Measurements from ENCODE around the gene STK4.

STK4 gene

GRCh38 chr20:45082468-45082867 is 116.2 kb downstream of the STK4 start:
- Histone ChIP-seq H3K4me3 (ENCODE audit: low read depth, low read length) (no peak overlapping the region), H3K4me1 (ENCODE audit: control insufficient read depth, insufficient read depth, low read length, unreplicated experiment) (peaks cover 4% of the 10 kb centered on the region), H2AFZ (ENCODE audit: low read length, unreplicated experiment) (no peak overlapping the region), H3K27ac (ENCODE audit: low read depth, low read length) (no peak overlapping the region), H3K79me2 (ENCODE audit: control insufficient read depth, insufficient read depth, low read length, unreplicated experiment) (no peaks in the 10 kb centered on the region), H3K27me3 (ENCODE audit: insufficient read depth, low read length) (no peaks in the 10 kb centered on the region), H3K36me3 (ENCODE audit: insufficient read depth, low read length) (peaks cover 3% of the 10 kb centered on the region; the same call in 1 of the 2 replicates)

- no peaks in the 10 kb centered on the region for H3K27me3 ChIP-seq (ENCODE audit: insufficient read depth, low read length)
- H3K4me1 ChIP-seq (ENCODE audit: control insufficient read depth, insufficient read depth, low read length, unreplicated experiment), result peaks cover 10% of the 10 kb centered on the region
- H3K27ac ChIP-seq (ENCODE audit: low read depth, low read length), result no peak overlapping the region
- H2AFZ ChIP-seq (ENCODE audit: low read length, unreplicated experiment), result no peak overlapping the region
- H3K79me2 ChIP-seq (ENCODE audit: control insufficient read depth, insufficient read depth, low read length, unreplicated experiment), result no peaks in the 10 kb centered on the region
- H3K36me3 ChIP-seq (ENCODE audit: insufficient read depth, low read length), result no peaks in the 10 kb centered on the region
- H3K4me3 ChIP-seq (ENCODE audit: low read depth, low read length), result no peak overlapping the region
These were observed 116.8 kb downstream of the STK4 start for GRCh38 chr20:45083127-45083526.

GRCh38 chr20:45085289-45085688 is 119.0 kb downstream of the STK4 start:
- Histone ChIP-seq H2AFZ (ENCODE audit: low read length, unreplicated experiment) (no peak overlapping the region), H3K36me3 (ENCODE audit: insufficient read depth, low read length) (no peaks in the 10 kb centered on the region), H3K79me2 (ENCODE audit: control insufficient read depth, insufficient read depth, low read length, unreplicated experiment) (no peaks in the 10 kb centered on the region), H3K27ac (ENCODE audit: low read depth, low read length) (no peak overlapping the region), H3K4me3 (ENCODE audit: low read depth, low read length) (no peak overlapping the region), H3K27me3 (ENCODE audit: insufficient read depth, low read length) (no peaks in the 10 kb centered on the region), H3K4me1 (ENCODE audit: control insufficient read depth, insufficient read depth, low read length, unreplicated experiment) (peaks cover 12% of the 10 kb centered on the region)

- H3K4me1 ChIP-seq (ENCODE audit: control insufficient read depth, insufficient read depth, low read length, unreplicated experiment), result peaks cover 16% of the 10 kb centered on the region
- H3K27ac ChIP-seq (ENCODE audit: low read depth, low read length), result no peak overlapping the region
- H3K4me3 ChIP-seq (ENCODE audit: low read depth, low read length), result no peak overlapping the region
- H3K79me2 ChIP-seq (ENCODE audit: control insufficient read depth, insufficient read depth, low read length, unreplicated experiment), result no peaks in the 10 kb centered on the region
- no peaks in the 10 kb centered on the region for H3K27me3 ChIP-seq (ENCODE audit: insufficient read depth, low read length)
- no peak overlapping the region for H2AFZ ChIP-seq (ENCODE audit: low read length, unreplicated experiment)
- no peaks in the 10 kb centered on the region for H3K36me3 ChIP-seq (ENCODE audit: insufficient read depth, low read length)
These were observed 119.6 kb downstream of the STK4 start for GRCh38 chr20:45085867-45086266.

GRCh38 chr20:45087097-45087790 is 120.9 kb downstream of the STK4 start:
- no peaks in the 10 kb centered on the region for H3K27me3 ChIP-seq (ENCODE audit: insufficient read depth, low read length)
- no peaks in the 10 kb centered on the region for H3K79me2 ChIP-seq (ENCODE audit: control insufficient read depth, insufficient read depth, low read length, unreplicated experiment)
- H2AFZ ChIP-seq (ENCODE audit: low read length, unreplicated experiment), result no peak overlapping the region
- H3K4me3 ChIP-seq (ENCODE audit: low read depth, low read length), result no peak overlapping the region
- H3K27ac ChIP-seq (ENCODE audit: low read depth, low read length), result peak overlapping the region; percentile 73
- no peaks in the 10 kb centered on the region for H3K36me3 ChIP-seq (ENCODE audit: insufficient read depth, low read length)
- H3K4me1 ChIP-seq (ENCODE audit: control insufficient read depth, insufficient read depth, low read length, unreplicated experiment), result peaks cover 16% of the 10 kb centered on the region

GRCh38 chr20:45087814-45088213 is 121.5 kb downstream of the STK4 start:
- Histone ChIP-seq H2AFZ (ENCODE audit: low read length, unreplicated experiment) (no peak overlapping the region), H3K4me1 (ENCODE audit: control insufficient read depth, insufficient read depth, low read length, unreplicated experiment) (peaks cover 16% of the 10 kb centered on the region), H3K27me3 (ENCODE audit: insufficient read depth, low read length) (no peaks in the 10 kb centered on the region), H3K79me2 (ENCODE audit: control insufficient read depth, insufficient read depth, low read length, unreplicated experiment) (no peaks in the 10 kb centered on the region), H3K36me3 (ENCODE audit: insufficient read depth, low read length) (no peaks in the 10 kb centered on the region), H3K4me3 (ENCODE audit: low read depth, low read length) (no peak overlapping the region), H3K27ac (ENCODE audit: low read depth, low read length) (peak overlapping the region; percentile 73)

- peaks cover 16% of the 10 kb centered on the region for H3K4me1 ChIP-seq (ENCODE audit: control insufficient read depth, insufficient read depth, low read length, unreplicated experiment)
- H3K79me2 ChIP-seq (ENCODE audit: control insufficient read depth, insufficient read depth, low read length, unreplicated experiment), result no peaks in the 10 kb centered on the region
- no peaks in the 10 kb centered on the region for H3K27me3 ChIP-seq (ENCODE audit: insufficient read depth, low read length)
- H3K27ac ChIP-seq (ENCODE audit: low read depth, low read length), result peak overlapping the region; percentile 73
- no peak overlapping the region for H3K4me3 ChIP-seq (ENCODE audit: low read depth, low read length)
- H2AFZ ChIP-seq (ENCODE audit: low read length, unreplicated experiment), result no peak overlapping the region
- no peaks in the 10 kb centered on the region for H3K36me3 ChIP-seq (ENCODE audit: insufficient read depth, low read length)
These were observed 121.9 kb downstream of the STK4 start for GRCh38 chr20:45088247-45088646.

DNA sequence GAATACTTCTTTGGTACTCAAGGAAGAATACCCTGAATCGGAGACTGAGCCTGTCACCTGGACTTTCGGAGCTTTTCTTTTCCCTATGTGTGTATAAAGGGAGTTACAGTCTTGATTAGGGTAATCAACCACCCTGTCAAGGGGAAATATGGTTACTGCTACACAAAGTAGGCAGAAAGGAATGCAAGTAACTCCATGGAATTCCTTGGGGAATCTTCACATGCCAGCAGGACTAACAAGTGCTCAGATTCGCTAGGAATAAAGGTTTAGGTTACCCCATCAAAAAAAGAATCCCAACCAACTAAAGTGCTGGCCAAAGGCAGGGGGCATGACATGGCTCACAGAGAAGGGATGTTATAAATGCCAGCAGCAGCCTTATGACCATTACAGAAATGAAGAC is 124.2 kb downstream of the STK4 start:
- Histone ChIP-seq H3K4me1 (ENCODE audit: control insufficient read depth, insufficient read depth, low read length, unreplicated experiment) (peaks cover 16% of the 10 kb centered on the region), H3K27ac (ENCODE audit: low read depth, low read length) (no peak overlapping the region), H3K36me3 (ENCODE audit: insufficient read depth, low read length) (no peaks in the 10 kb centered on the region), H3K4me3 (ENCODE audit: low read depth, low read length) (no peak overlapping the region), H2AFZ (ENCODE audit: low read length, unreplicated experiment) (no peak overlapping the region), H3K27me3 (ENCODE audit: insufficient read depth, low read length) (no peaks in the 10 kb centered on the region), H3K79me2 (ENCODE audit: control insufficient read depth, insufficient read depth, low read length, unreplicated experiment) (no peaks in the 10 kb centered on the region)

GRCh38 chr20:45091366-45091765 is 125.1 kb downstream of the STK4 start:
- Histone ChIP-seq H3K4me1 (ENCODE audit: control insufficient read depth, insufficient read depth, low read length, unreplicated experiment) (peaks cover 16% of the 10 kb centered on the region), H3K27me3 (ENCODE audit: insufficient read depth, low read length) (no peaks in the 10 kb centered on the region), H3K27ac (ENCODE audit: low read depth, low read length) (no peak overlapping the region), H3K4me3 (ENCODE audit: low read depth, low read length) (no peak overlapping the region), H2AFZ (ENCODE audit: low read length, unreplicated experiment) (no peak overlapping the region), H3K36me3 (ENCODE audit: insufficient read depth, low read length) (no peaks in the 10 kb centered on the region), H3K79me2 (ENCODE audit: control insufficient read depth, insufficient read depth, low read length, unreplicated experiment) (no peaks in the 10 kb centered on the region)

DNA sequence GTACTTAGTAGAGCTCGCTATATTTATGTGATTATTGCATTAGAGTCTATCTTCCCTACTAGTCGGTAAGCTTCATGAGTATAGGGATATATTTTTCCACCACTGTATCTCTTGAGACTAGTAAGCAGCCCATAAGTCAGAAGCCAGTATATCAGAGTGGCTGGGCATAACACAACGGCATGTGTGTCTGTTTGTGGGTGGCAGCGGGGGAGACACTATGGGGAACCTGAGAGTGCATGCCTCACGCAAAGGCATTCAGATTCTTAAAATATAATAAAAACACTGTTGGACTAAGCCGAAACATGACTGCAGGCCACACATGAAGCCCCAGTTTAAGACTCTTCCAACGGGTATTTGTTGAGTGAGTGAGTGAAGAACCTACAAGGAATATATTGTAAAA is 126.6 kb downstream of the STK4 start:
- Histone ChIP-seq H3K36me3 (ENCODE audit: insufficient read depth, low read length) (no peaks in the 10 kb centered on the region), H3K27me3 (ENCODE audit: insufficient read depth, low read length) (peaks cover 13% of the 10 kb centered on the region), H3K79me2 (ENCODE audit: control insufficient read depth, insufficient read depth, low read length, unreplicated experiment) (no peaks in the 10 kb centered on the region), H3K4me1 (ENCODE audit: control insufficient read depth, insufficient read depth, low read length, unreplicated experiment) (peaks cover 8% of the 10 kb centered on the region), H2AFZ (ENCODE audit: low read length, unreplicated experiment) (no peak overlapping the region), H3K4me3 (ENCODE audit: low read depth, low read length) (no peak overlapping the region), H3K27ac (ENCODE audit: low read depth, low read length) (no peak overlapping the region)

DNA sequence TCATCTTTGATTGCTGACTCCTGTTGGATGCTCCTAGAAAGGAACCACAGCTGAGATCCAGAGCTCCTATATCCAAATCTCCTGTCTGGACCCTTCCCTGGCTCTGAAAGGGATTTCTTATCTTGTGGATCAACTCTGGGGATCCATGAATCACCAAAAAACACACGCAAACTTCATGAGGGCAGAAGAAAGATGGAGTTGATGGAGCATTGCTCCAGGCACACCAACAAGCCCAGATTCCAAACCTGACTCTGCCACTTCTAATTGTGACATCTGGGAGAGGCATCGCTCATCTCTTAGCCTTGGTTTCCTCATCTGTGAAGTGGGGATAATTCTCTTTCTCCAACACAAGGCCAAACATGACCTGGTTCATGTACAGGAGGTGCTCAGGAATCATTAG is 127.9 kb downstream of the STK4 start:
- H3K36me3 ChIP-seq (ENCODE audit: insufficient read depth, low read length), result no peaks in the 10 kb centered on the region
- H2AFZ ChIP-seq (ENCODE audit: low read length, unreplicated experiment), result no peak overlapping the region
- H3K27me3 ChIP-seq (ENCODE audit: insufficient read depth, low read length), result peaks cover 24% of the 10 kb centered on the region
- H3K79me2 ChIP-seq (ENCODE audit: control insufficient read depth, insufficient read depth, low read length, unreplicated experiment), result no peaks in the 10 kb centered on the region
- no peak overlapping the region for H3K4me3 ChIP-seq (ENCODE audit: low read depth, low read length)
- peaks cover 5% of the 10 kb centered on the region for H3K4me1 ChIP-seq (ENCODE audit: control insufficient read depth, insufficient read depth, low read length, unreplicated experiment)
- H3K27ac ChIP-seq (ENCODE audit: low read depth, low read length), result no peak overlapping the region
